Duodenal mucosa (tissue), 2 donors: ENCODE data around the gene DPEP3.
A peak's percentile ranks its signal among the peaks of the same experiment; 100 is the strongest.

ENCODE experiments used
- H3K27ac ChIP-seq: one replicate; pipeline ENCODE4 v1.7.0; 2013; ENCODE audit warnings: low read depth, low read length
- H3K27me3 ChIP-seq, 2 donors: one replicate each; pipeline ENCODE4 v1.7.0; 2013; ENCODE audit warnings: low read length in 2 of 2, control low read depth in 1 of 2; ENCODE audit not compliant: insufficient read depth in 2 of 2, control insufficient read depth in 1 of 2
- H3K36me3 ChIP-seq, 2 donors: one replicate each; pipeline ENCODE4 v1.7.0; 2013; ENCODE audit warnings: low read length in 2 of 2, control low read depth in 1 of 2; ENCODE audit not compliant: insufficient read depth in 2 of 2, control insufficient read depth in 1 of 2
- H3K4me1 ChIP-seq, 2 donors: one replicate each; pipeline ENCODE4 v1.7.0; 2013; ENCODE audit warnings: low read length in 2 of 2, control low read depth in 1 of 2; ENCODE audit not compliant: insufficient read depth in 2 of 2, control insufficient read depth in 1 of 2
- H3K4me3 ChIP-seq, 2 donors: one replicate each; pipeline ENCODE4 v1.7.0; 2013; ENCODE audit warnings: low read length in 2 of 2, low read depth in 1 of 2
- H3K9ac ChIP-seq, 2 donors: one replicate each; pipeline ENCODE4 v1.7.0; 2013; ENCODE audit warnings: low read length in 2 of 2, low read depth in 1 of 2
- H3K9me3 ChIP-seq, 2 donors: one replicate each; pipeline ENCODE4 v1.7.0; 2013; ENCODE audit warnings: low read length in 2 of 2, control low read depth in 1 of 2; ENCODE audit not compliant: control insufficient read depth in 1 of 2

The DPEP3 gene

DNA sequence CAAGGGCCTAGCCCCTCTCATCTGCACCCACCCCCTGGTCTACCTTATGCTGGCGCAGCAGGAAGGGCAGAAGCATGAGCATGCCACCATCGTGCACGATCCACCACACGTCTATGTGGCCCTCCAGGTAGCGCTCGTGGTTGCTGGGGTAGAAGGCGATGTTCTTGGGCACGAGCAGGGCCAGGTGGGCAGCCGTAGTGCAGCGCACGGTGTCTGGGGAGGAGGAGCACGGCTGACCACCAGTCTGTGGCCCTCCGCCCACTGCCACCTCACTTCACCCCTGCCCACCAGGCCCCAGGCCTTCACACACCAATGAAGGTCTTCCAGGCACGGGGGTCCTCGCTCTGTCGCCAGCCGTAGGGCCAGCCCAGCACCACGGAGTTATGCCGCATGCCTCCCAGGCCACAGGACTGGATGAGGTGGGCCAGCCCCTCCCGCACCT is 34.1 kb downstream of the DPEP3 start:
- Histone ChIP-seq H3K27me3 (no peaks in the 10 kb centered on the region), H3K27ac (no peak overlapping the region), H3K4me3 (no peak overlapping the region), H3K36me3 (peaks cover 3 to 54% of the 10 kb centered on the region in 2 donors), H3K4me1 (peaks cover 0 to 10% of the 10 kb centered on the region in 2 donors), H3K9ac (no peak overlapping the region), H3K9me3 (no peaks in the 10 kb centered on the region)

DNA sequence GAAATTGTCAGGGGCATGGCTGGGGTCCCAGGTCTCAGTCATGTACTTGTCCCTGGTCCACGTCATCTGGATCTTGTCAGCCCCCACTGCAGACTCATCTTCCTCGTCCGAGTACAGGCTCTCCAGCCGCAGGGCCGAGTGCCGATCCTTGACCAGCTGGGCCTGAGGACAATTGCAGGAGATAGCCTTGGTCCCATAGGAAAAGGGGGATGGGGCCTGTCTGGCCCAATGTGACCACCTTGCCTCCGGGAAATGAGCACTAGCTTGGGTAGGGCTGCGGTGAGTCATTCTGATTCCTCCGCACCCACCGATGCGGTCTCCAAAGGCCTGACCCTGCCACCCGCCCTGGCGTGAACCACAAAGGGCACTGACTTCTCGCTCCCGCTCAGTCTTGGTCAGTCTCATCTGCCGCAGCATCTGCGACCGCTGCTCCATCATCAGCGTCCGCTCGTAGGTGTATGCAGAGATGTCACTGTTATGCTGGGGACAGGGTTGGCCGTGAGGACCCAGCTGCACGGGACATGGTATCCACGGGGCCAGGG is 34.8 kb downstream of the DPEP3 start:
- Histone ChIP-seq H3K27ac (no peak overlapping the region), H3K9me3 (no peaks in the 10 kb centered on the region), H3K27me3 (no peaks in the 10 kb centered on the region), H3K4me3 (no peak overlapping the region), H3K9ac (no peak overlapping the region), H3K4me1 (peaks cover 0 to 11% of the 10 kb centered on the region in 2 donors), H3K36me3 (peaks cover 3 to 47% of the 10 kb centered on the region in 2 donors)

DNA sequence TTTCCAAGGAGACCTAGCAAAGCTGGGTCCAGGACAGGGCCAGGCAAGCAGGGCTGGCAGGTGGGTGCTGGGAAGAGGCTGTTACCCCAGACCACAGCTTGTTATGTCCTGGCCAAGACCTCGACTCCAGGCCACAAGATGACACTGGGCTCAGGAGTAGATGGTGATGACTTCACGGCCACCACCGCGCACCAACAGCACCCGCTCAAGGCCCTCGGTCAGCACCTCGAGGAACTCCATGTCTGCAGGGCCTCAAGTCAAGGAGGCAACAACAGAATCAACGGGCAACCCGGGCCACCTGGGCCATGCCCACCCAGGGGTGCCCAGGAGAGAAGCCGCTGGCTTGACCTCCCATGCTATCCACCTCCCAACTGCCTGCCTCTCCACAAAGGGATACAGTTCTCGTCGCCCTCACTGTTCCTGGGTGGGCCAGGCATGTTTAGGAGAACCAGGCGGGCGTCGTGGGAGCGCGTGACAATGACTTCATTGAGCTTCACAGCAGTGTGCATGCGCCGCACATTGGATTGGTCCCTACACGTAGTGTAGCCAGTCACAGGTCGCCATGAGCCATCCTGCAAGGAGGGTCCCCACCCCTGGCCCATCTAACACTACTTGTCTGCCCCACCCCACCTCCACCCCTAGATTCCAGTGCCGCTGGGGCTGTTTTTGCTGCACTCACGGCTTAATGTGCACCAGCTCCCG is 35.5 kb downstream of the DPEP3 start:
- H3K36me3 ChIP-seq = peaks cover 3 to 43% of the 10 kb centered on the region in 2 donors

DNA sequence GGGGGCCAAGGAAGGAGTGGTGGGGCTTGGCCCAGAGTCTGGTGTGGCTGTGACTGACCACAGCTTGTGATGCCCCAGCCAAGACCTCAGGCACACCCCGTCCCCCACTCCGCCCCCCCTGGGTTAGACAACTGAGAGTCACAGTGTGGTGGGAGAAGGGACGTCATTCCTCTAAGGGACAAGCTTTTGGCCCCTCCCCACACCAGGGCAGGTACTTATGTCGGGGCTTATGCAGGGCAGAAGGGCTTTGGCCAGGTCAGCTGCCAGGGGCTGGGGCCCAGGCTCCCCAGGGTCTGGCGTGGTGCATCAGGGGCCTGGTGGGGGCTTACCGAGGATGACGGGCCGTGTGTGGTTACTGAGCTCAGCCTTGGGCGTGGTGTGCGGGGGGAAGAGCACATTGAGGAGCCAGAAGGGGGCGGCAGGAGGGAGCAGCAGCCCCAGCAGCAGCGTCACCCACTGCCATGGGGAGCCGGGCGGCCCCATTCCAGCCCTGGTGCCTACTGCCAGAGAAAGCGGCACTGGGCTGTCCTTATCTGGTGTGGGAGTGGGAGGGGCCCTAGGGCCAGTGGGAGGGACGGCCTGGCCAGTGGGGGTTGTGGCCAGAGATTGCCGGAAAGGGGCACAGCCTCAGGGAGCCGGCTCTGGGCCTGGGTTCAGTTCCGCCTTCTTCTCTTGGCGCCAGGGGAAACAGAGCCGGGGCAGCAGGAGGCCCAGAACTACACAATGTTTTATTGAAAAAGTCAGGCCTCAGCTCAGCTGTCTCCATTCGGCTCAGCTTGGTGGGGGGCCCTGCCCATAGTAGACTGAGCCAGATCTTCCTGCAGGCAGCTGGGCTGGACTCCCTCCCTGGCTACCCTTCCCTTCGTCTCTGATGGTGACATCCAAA is 36.4 kb downstream of the DPEP3 start, which contains the start of gene LCAT:
Gene LCAT (minus strand): TSS at position 502 of the 886 bp plus-strand sequence. CDS start 19 bp downstream, at position 483.
- H3K9me3 ChIP-seq = no peaks in the 10 kb centered on the region
- no peak within 1 kb of the TSS for H3K4me3 ChIP-seq
- peak within 1 kb of the TSS in 1 of 2 donors; percentile 18 for H3K9ac ChIP-seq
- peaks cover 3 to 39% of the 10 kb centered on the region in 2 donors for H3K36me3 ChIP-seq
- H3K4me1 ChIP-seq = peaks cover 0 to 19% of the 10 kb centered on the region in 2 donors
- H3K27me3 ChIP-seq = no peaks in the 10 kb centered on the region
- no peak within 1 kb of the TSS for H3K27ac ChIP-seq

More for the DNA sequence above, 35.5 kb downstream of the DPEP3 start:
- Histone ChIP-seq H3K9me3 (no peaks in the 10 kb centered on the region), H3K27ac (no peak overlapping the region), H3K9ac (no peak overlapping the region), H3K27me3 (no peaks in the 10 kb centered on the region), H3K4me1 (peaks cover 0 to 17% of the 10 kb centered on the region in 2 donors), H3K4me3 (no peak overlapping the region)

DNA sequence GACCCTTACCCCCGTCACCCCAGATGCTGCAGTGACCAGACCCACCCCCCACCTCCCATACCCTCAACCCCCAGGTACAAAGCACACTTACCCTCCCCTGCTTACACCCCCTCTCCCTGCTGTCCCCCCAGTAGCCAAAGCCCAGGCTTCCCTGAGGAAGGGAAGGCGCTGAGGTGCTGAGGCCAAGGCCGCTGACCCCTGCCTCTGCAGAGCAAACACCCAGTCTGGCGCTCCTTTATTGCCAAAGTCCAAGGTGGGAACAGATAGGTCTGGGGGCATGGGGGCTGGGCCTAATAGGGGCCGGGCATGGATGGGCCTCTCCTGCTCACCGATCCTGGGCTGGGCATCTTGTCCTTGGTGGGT is 37.1 kb downstream of the DPEP3 start:
- no peaks in the 10 kb centered on the region for H3K27me3 ChIP-seq
- no peak overlapping the region for H3K4me3 ChIP-seq
- H3K9me3 ChIP-seq = no peaks in the 10 kb centered on the region
- H3K36me3 ChIP-seq = peaks cover 3 to 33% of the 10 kb centered on the region in 2 donors
- peak overlapping the region in 1 of 2 donors; percentile 18 for H3K9ac ChIP-seq
- H3K4me1 ChIP-seq = peaks cover 0 to 19% of the 10 kb centered on the region in 2 donors
- H3K27ac ChIP-seq = no peak overlapping the region

DNA sequence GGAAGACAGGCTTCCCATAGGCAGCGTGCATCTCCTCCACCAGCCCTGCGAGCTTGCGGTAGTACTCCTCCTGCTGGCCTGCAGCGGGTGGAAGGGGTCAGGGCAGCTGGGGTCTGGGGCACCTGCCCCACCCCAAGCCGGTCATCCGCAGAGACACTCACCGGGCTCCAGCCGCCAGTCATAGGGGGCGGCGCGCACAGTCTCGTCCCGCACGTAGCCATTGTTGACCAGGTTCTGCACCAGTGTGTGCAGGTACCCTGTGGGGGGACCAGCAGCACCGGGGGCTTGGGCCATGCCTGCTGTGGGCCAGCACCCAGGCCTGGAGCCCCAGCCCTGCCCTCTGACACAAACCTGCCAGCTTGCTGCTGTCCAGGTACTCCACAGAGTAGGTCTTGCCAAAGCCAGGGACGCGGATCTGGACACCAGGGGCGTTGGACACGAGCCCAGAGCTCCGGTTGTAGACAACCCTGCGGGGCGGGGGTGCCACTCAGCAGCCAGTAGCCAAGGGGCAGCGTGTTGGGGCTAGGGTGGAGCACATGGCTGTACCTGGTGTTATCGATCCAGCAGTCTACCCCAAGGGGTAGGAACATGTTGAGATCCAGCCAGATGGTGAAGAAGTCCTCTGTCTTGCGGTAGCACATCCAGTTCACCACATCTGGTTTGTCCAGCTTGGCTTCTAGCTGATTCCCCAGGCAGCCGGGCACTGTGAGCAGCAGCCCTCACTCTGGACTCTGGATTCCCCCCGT is 37.6 kb downstream of the DPEP3 start:
- Histone ChIP-seq H3K4me3 (no peak overlapping the region), H3K4me1 (peaks cover 0 to 19% of the 10 kb centered on the region in 2 donors), H3K9ac (no peak overlapping the region), H3K27ac (no peak overlapping the region), H3K27me3 (no peaks in the 10 kb centered on the region), H3K36me3 (peaks cover 3 to 33% of the 10 kb centered on the region in 2 donors), H3K9me3 (no peaks in the 10 kb centered on the region)

DNA sequence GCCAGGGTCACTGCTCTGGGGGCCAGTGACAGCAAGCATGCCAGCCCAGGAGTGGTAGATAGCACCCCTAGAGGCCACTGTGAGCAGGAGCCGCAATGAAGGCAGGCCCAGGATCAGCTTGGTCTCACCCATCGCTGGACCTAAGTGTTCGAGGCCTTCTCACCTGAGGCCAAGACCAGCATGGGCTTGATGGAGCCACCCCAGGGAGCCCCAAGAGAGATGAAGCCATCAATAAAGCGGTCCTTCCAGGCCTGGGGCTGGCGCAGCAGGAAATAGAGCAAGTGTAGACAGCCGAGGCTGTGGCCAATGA is 38.1 kb downstream of the DPEP3 start:
- H3K9ac ChIP-seq = no peak overlapping the region
- H3K9me3 ChIP-seq = no peaks in the 10 kb centered on the region
- no peak overlapping the region for H3K4me3 ChIP-seq
- peaks cover 3 to 27% of the 10 kb centered on the region in 2 donors for H3K36me3 ChIP-seq
- peaks cover 4 to 23% of the 10 kb centered on the region in 2 donors for H3K4me1 ChIP-seq
- no peaks in the 10 kb centered on the region for H3K27me3 ChIP-seq
- H3K27ac ChIP-seq = no peak overlapping the region

DNA sequence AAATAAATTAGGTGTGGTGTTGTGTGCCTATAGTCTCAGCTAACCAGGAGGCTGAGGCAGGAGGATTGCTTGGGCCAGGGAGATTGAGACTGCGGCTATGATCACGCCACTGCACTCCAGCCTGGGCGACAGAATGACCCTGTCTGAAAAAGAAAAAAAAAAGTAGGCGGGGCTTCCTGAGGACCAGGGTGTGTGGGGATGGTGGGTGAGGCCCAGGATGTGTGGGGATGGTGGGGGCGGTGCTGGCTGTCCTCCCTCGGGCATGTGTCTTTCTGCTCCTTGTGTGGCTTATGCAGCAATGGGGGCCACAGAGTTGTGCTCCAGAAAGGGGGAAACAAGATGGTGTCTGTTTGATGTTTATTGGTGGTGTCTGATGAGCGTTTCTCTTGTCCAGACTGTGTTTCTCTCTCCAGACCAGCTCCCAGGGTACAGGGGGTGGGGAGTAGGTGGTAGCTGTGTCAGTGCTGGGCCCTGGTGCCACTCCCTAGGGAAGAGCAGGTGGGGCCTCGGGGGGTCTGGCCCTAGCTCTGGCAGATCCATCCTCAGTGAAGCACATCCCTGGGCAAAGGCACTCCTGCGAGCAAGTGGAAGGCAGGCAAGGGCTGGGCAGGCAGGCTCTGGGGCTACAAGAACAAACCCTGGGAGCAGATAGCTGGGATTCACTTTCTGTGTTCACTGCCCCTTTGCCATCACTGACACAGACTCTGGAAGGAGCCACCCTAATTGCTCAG is 38.7 kb downstream of the DPEP3 start:
- peaks cover 2 to 23% of the 10 kb centered on the region in 2 donors for H3K36me3 ChIP-seq

DNA sequence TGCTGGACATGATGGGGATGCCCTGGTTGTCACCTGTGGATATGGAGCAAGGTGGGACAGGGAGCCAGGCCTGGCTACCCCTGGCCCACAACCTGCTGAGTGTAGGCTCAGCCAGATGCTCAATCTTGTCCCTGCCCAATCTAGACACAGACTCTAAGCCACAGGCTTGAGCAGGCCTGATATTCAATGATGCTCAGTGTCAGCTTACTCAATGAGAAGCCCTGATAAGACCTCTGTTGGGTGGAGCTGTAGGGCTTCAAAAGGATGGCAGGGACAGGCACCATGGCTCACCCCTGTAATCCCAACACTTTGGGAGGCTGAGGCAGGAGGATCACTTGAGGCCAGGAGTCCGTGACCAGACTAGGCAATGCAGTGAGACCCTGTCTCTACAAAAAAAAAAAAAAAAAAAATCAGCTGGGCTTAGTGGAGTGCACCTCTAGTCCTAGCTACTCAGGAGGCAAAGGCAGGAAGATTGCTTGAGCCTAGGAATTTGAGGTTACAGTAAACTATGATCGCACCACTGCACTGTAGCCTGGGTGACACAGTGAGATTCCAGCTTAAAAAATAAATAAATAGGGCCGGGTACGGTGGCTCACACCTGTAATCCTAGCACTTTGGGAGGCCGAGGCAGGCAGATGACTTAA is 39.7 kb downstream of the DPEP3 start:
- Histone ChIP-seq H3K27me3 (no peaks in the 10 kb centered on the region), H3K4me3 (no peak overlapping the region), H3K36me3 (peaks cover 0 to 13% of the 10 kb centered on the region in 2 donors), H3K27ac (no peak overlapping the region), H3K9me3 (no peaks in the 10 kb centered on the region), H3K4me1 (peaks cover 8 to 28% of the 10 kb centered on the region in 2 donors), H3K9ac (no peak overlapping the region)

More for the DNA sequence above, 38.7 kb downstream of the DPEP3 start:
- Histone ChIP-seq H3K9ac (no peak overlapping the region), H3K27ac (no peak overlapping the region), H3K4me1 (peaks cover 8 to 28% of the 10 kb centered on the region in 2 donors), H3K27me3 (no peaks in the 10 kb centered on the region), H3K4me3 (no peak overlapping the region), H3K9me3 (no peaks in the 10 kb centered on the region)
